Astrocyte (in vitro differentiated cells and primary cell): ENCODE measurements around the gene NR5A2. TPM values are rescaled to one million over a fixed set of nuclear protein-coding genes. Genes with fewer than 3 reads are reported as not detected.

Source experiments
- DNase-seq: peaks from one replicate; pipeline ENCODE4 v3.0.0-alpha.2; 2010; ENCODE audit warnings: low read depth
- FAIRE-seq: peaks from 2 replicates; lab custom pipeline; 2011; peaks lifted over from hg19 to GRCh38; lab: Jason Lieb, UNC
- H2AFZ ChIP-seq: 2 replicates; pipeline ENCODE4 v1.6.0; 2012; ENCODE audit warnings: low read depth, low read length, inconsistent platforms
- H3K27ac ChIP-seq: 2 replicates; pipeline ENCODE4 v1.5.1; 2011; ENCODE audit warnings: low read depth, low read length, inconsistent platforms
- H3K27me3 ChIP-seq: 2 replicates; pipeline ENCODE4 v1.6.0; 2011; ENCODE audit warnings: low read length, inconsistent platforms; ENCODE audit not compliant: insufficient read depth
- H3K36me3 ChIP-seq: 2 replicates; pipeline ENCODE4 v1.5.1; 2011; ENCODE audit warnings: low read length, inconsistent platforms; ENCODE audit not compliant: insufficient read depth
- H3K4me1 ChIP-seq: 2 replicates; pipeline ENCODE4 v1.5.1; 2011; ENCODE audit warnings: low read length, inconsistent platforms; ENCODE audit not compliant: insufficient read depth
- H3K4me2 ChIP-seq: 2 replicates; pipeline ENCODE4 v1.6.0; 2012; ENCODE audit warnings: low read length, inconsistent platforms
- H3K4me3 ChIP-seq: 2 replicates; pipeline ENCODE4 v1.5.1; 2011; ENCODE audit warnings: low read depth, mild to moderate bottlenecking, low read length, inconsistent platforms; ENCODE audit not compliant: insufficient read depth
- H3K79me2 ChIP-seq: 2 replicates; pipeline ENCODE4 v1.6.0; 2012; ENCODE audit warnings: mild to moderate bottlenecking, low read length, inconsistent platforms; ENCODE audit not compliant: insufficient read depth
- H3K9ac ChIP-seq: 2 replicates; pipeline ENCODE4 v1.6.0; 2012; ENCODE audit warnings: mild to moderate bottlenecking, low read length, inconsistent platforms
- H3K9me3 ChIP-seq: 2 replicates; pipeline ENCODE4 v1.5.1; 2012; ENCODE audit warnings: low read depth, mild to moderate bottlenecking, low read length, inconsistent platforms; ENCODE audit not compliant: insufficient read depth
- H4K20me1 ChIP-seq: 2 replicates; pipeline ENCODE4 v1.6.0; 2012; ENCODE audit warnings: low read length, inconsistent platforms; ENCODE audit not compliant: insufficient read depth
- H3K27ac Mint-ChIP-seq: one replicate; pipeline ENCODE4 v1.8.0; 2021; ENCODE audit warnings: mild to moderate bottlenecking, mixed read lengths; ENCODE audit not compliant: unreplicated experiment
- H3K27me3 Mint-ChIP-seq: one replicate; pipeline ENCODE4 v1.8.0; 2021; ENCODE audit warnings: low read depth, mixed read lengths; ENCODE audit not compliant: unreplicated experiment
- H3K36me3 Mint-ChIP-seq: one replicate; pipeline ENCODE4 v1.8.0; 2021; ENCODE audit warnings: low read depth, mixed read lengths; ENCODE audit not compliant: unreplicated experiment
- H3K4me1 Mint-ChIP-seq: one replicate; pipeline ENCODE4 v1.8.0; 2021; ENCODE audit warnings: low read depth, mixed read lengths; ENCODE audit not compliant: unreplicated experiment
- H3K4me3 Mint-ChIP-seq: one replicate; pipeline ENCODE4 v1.8.0; 2021; ENCODE audit warnings: mild to moderate bottlenecking, moderate library complexity, mixed read lengths; ENCODE audit not compliant: unreplicated experiment
- H3K9me3 Mint-ChIP-seq: one replicate; pipeline ENCODE4 v1.8.0; 2021; ENCODE audit warnings: mild to moderate bottlenecking, mixed read lengths; ENCODE audit not compliant: unreplicated experiment
- EZH2 ChIP-seq: IDR thresholded peaks from 2 replicates; pipeline ENCODE4 v1.6.1; 2012; ENCODE audit warnings: mild to moderate bottlenecking, low read length, inconsistent platforms; ENCODE audit not compliant: insufficient read depth
- total RNA-seq: library from RNA; stranded (reverse); gene quantifications from 2 replicates; pipeline ENCODE4 v1.2.1, GENCODE V29; 2021
- TF ChIP-seq, protein P1 (sequence below): IDR thresholded peaks from 2 replicates; pipeline ENCODE4 v1.5.1; 2011; ENCODE audit warnings: low read depth, mild to moderate bottlenecking, inconsistent platforms, low read length, moderate library complexity; ENCODE audit not compliant: insufficient read depth

The NR5A2 gene
- total RNA-seq, 1 donor from 2014 or later = 0.39 TPM

GRCh38 chr1:200038325-200038980 lies 10.9 kb downstream of the NR5A2 start:
- FAIRE-seq (no peak), DNase-seq (no peak)
- H3K27ac ChIP-seq = no peak overlapping the region
- TF ChIP-seq EZH2 = peak; percentile 22
- TF ChIP-seq, protein P1, sequence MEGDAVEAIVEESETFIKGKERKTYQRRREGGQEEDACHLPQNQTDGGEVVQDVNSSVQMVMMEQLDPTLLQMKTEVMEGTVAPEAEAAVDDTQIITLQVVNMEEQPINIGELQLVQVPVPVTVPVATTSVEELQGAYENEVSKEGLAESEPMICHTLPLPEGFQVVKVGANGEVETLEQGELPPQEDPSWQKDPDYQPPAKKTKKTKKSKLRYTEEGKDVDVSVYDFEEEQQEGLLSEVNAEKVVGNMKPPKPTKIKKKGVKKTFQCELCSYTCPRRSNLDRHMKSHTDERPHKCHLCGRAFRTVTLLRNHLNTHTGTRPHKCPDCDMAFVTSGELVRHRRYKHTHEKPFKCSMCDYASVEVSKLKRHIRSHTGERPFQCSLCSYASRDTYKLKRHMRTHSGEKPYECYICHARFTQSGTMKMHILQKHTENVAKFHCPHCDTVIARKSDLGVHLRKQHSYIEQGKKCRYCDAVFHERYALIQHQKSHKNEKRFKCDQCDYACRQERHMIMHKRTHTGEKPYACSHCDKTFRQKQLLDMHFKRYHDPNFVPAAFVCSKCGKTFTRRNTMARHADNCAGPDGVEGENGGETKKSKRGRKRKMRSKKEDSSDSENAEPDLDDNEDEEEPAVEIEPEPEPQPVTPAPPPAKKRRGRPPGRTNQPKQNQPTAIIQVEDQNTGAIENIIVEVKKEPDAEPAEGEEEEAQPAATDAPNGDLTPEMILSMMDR = no peak
- no peaks in the 10 kb centered on the region for H3K79me2 ChIP-seq
- peaks cover 96% of the 10 kb centered on the region for H3K27me3 ChIP-seq
- peaks cover 14% of the 10 kb centered on the region for H3K4me1 ChIP-seq
- peaks cover 9% of the 10 kb centered on the region for H4K20me1 ChIP-seq
- Mint-ChIP-seq H3K27me3 (peaks cover 36% of the 10 kb centered on the region), H3K9me3 (peaks cover 2% of the 10 kb centered on the region), H3K4me3 (peak overlapping the region; percentile 62), H3K36me3 (no peaks in the 10 kb centered on the region), H3K4me1 (peaks cover 3% of the 10 kb centered on the region), H3K27ac (no peak overlapping the region)
- H3K4me3 ChIP-seq = no peak overlapping the region
- no peaks in the 10 kb centered on the region for H3K36me3 ChIP-seq
- H3K9me3 ChIP-seq = no peaks in the 10 kb centered on the region
- H2AFZ ChIP-seq = peak overlapping the region; percentile 58
- no peak overlapping the region for H3K9ac ChIP-seq
- H3K4me2 ChIP-seq = peak overlapping the region; percentile 85

DNA sequence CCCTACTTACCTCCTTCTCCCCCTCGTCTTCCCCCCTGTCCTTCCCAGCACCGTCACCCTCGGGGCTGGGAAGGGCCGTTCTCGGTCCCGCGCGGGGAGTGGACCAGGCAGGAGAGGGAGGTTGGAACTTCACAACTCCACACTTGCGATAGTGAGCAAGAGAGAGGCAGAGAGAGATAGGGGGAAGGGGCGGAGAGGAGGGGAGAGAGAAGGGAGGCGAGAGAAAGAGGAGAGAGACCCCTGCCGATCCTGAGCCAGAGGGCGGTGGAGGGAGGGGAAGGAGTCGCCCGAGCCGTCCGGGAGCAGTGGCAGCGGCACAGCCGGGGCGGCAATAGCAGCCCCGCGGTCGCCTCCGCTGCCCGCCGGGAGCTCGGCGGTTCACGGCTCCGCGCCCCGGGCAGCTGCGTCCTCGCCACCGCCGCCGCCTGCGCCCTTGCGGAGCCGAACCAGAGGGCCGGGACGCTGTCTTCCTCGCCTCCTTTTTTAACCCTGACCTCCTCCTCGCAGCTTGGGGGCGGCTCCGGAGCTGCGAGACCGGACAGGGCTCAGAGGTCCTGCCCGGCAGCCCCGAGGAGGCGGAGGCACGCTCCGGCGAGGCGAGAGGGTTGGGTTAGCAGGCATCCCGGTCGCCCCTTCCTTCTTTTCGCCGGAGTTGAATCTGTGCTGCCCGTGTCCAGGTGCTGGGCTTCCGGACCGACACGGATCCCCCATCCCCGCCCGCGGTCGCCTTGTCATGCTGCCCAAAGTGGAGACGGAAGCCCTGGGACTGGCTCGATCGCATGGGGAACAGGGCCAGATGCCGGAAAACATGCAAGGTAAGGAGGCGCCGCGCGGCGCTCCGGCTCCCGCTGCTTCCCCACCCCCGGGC lies 11.7 kb downstream of the NR5A2 start:
- H3K36me3 Mint-ChIP-seq = no peaks in the 10 kb centered on the region
- Histone ChIP-seq H3K27ac (no peak overlapping the region), H3K27me3 (peaks cover 96% of the 10 kb centered on the region), H2AFZ (peak overlapping the region; percentile 58), H3K9ac (peak overlapping the region; percentile 38), H4K20me1 (peaks cover 9% of the 10 kb centered on the region), H3K79me2 (no peaks in the 10 kb centered on the region), H3K4me3 (peak overlapping the region; percentile 35), H3K9me3 (no peaks in the 10 kb centered on the region), H3K4me2 (peak overlapping the region; percentile 85), H3K4me1 (peaks cover 14% of the 10 kb centered on the region), H3K36me3 (no peaks in the 10 kb centered on the region)
- TF ChIP-seq EZH2 = peak; percentile 97
- TF ChIP-seq, protein P1 = no peak
- H3K4me1 Mint-ChIP-seq = peaks cover 3% of the 10 kb centered on the region
- H3K4me3 Mint-ChIP-seq = peak overlapping the region; percentile 76
- H3K27me3 Mint-ChIP-seq = peaks cover 41% of the 10 kb centered on the region
- peaks cover 2% of the 10 kb centered on the region for H3K9me3 Mint-ChIP-seq
- no peak for FAIRE-seq
- no peak for DNase-seq
- H3K27ac Mint-ChIP-seq = no peak overlapping the region
